SK-N-SH (cell line): Measurements from ENCODE around the gene NFIA. TPM values are rescaled to one million over a fixed set of nuclear protein-coding genes. Genes with fewer than 3 reads are reported as not detected.

Experiments
- CTCF ChIA-PET: fragments of 300-600, 350-600 bp; formaldehyde crosslinking; extraction: SDS; loops from one replicate; lab custom pipeline; 2021; lab: Yijun Ruan, JAX
- POLR2A ChIA-PET: fragments of 350-600 bp; sonication (Branson Sonifier 250); formaldehyde crosslinking; extraction: SDS; loops from one replicate; lab custom pipeline; 2020; ENCODE audit warnings: antibody characterized with exemption, inconsistent platforms; lab: Yijun Ruan, JAX
- DNase-seq: peaks from one replicate; pipeline ENCODE4 v3.0.0; 2012
- H2AFZ ChIP-seq: fragments of 200-600 bp; sonication (generic); 2 replicates; pipeline ENCODE4 v1.8.1; 2016; ENCODE audit warnings: antibody characterized with exemption, mild to moderate bottlenecking, low read depth
- H3F3A ChIP-seq: fragments of 200-600 bp; sonication (generic); replicated peaks from 2 replicates; pipeline ENCODE3; 2016; ENCODE audit warnings: antibody characterized with exemption, mild to moderate bottlenecking; ENCODE audit not compliant: insufficient read depth
- H3K27ac ChIP-seq, 2 experiments: fragments of 200-500 bp in 1 of 2; fragments of 200-600 bp in 1 of 2; sonication (Bioruptor generic) in 1 of 2; sonication (generic), shearing (Covaris generic) in 1 of 2; 2 replicates each; pipeline versions ENCODE4 v1.5.1 to v1.6.1; 2014 to 2016; ENCODE audit warnings: low read depth in 2 of 2, inconsistent platforms in 1 of 2, low read length in 1 of 2, mild to moderate bottlenecking in 1 of 2, mixed read lengths in 1 of 2
- H3K27me3 ChIP-seq: fragments of 200-600 bp; sonication (generic), shearing (Covaris generic); 2 replicates; pipeline ENCODE4 v1.6.1; 2016; ENCODE audit warnings: mixed run types; ENCODE audit not compliant: insufficient read depth
- H3K36me3 ChIP-seq, 2 experiments: fragments of 200-500 bp in 1 of 2; fragments of 200-600 bp in 1 of 2; sonication (Bioruptor generic) in 1 of 2; sonication (generic) in 1 of 2; replicated peaks in 1 of 2; 2 replicates each; pipeline versions ENCODE3 to v1.5.1; 2014 to 2016; ENCODE audit warnings: low read length in 1 of 2, mild to moderate bottlenecking in 1 of 2; ENCODE audit not compliant: insufficient read depth in 2 of 2, control insufficient read depth in 1 of 2
- H3K4me1 ChIP-seq, 2 experiments: fragments of 200-500 bp in 1 of 2; fragments of 200-600 bp in 1 of 2; sonication (Bioruptor generic) in 1 of 2; sonication (generic), shearing (Covaris generic) in 1 of 2; 2 replicates each; pipeline versions ENCODE4 v1.5.1 to v1.6.1; 2014 to 2016; ENCODE audit warnings: low read depth in 1 of 2, low read length in 1 of 2, mixed run types in 1 of 2; ENCODE audit not compliant: insufficient read depth in 2 of 2, control insufficient read depth in 1 of 2
- H3K4me2 ChIP-seq: fragments of 200-600 bp; sonication (generic), shearing (Covaris generic); 2 replicates; pipeline ENCODE4 v1.6.1; 2017; ENCODE audit warnings: mixed run types
- H3K4me3 ChIP-seq, 2 experiments: fragments of 200-500 bp in 1 of 2; fragments of 200-600 bp in 1 of 2; sonication (Bioruptor generic) in 1 of 2; sonication (generic), shearing (Covaris generic) in 1 of 2; 2 replicates each; pipeline versions ENCODE4 v1.5.1 to v1.8.1; 2014 to 2016; ENCODE audit warnings: low read depth in 2 of 2, inconsistent platforms in 1 of 2, low read length in 1 of 2, mild to moderate bottlenecking in 1 of 2, mixed read lengths in 1 of 2, moderate library complexity in 1 of 2
- H3K79me2 ChIP-seq: fragments of 200-600 bp; sonication (generic); 2 replicates; pipeline ENCODE4 v1.8.1; 2017; ENCODE audit warnings: mild to moderate bottlenecking; ENCODE audit not compliant: insufficient read depth
- H3K9ac ChIP-seq: fragments of 200-600 bp; sonication (generic); 2 replicates; pipeline ENCODE4 v1.6.1; 2017; ENCODE audit warnings: mixed run types
- H3K9me2 ChIP-seq: fragments of 200-600 bp; sonication (generic); 2 replicates; pipeline ENCODE4 v1.6.1; 2017; ENCODE audit warnings: mixed run types
- H3K9me3 ChIP-seq: fragments of 200-600 bp; sonication (generic); 2 replicates; pipeline ENCODE4 v1.6.1; 2017; ENCODE audit warnings: mixed run types, mild to moderate bottlenecking, moderate library complexity
- H4K20me1 ChIP-seq: fragments of 200-600 bp; sonication (generic); 2 replicates; pipeline ENCODE4 v1.6.1; 2017; ENCODE audit warnings: mild to moderate bottlenecking, mixed run types; ENCODE audit not compliant: insufficient read depth
- ELF1 ChIP-seq: IDR thresholded peaks from 2 replicates; pipeline ENCODE4 v1.4.0; 2012
- MEF2A ChIP-seq: IDR thresholded peaks from 2 replicates; pipeline ENCODE4 v1.4.0; 2012; ENCODE audit warnings: low read depth, borderline replicate concordance
- NRF1 ChIP-seq: IDR thresholded peaks from 2 replicates; pipeline ENCODE4 v1.6.1; 2012; ENCODE audit warnings: low read depth, mild to moderate bottlenecking, low read length
- PBX3 ChIP-seq: IDR thresholded peaks from 2 replicates; pipeline ENCODE4; 2012
- POLR2AphosphoS5 ChIP-seq: IDR thresholded peaks from 2 replicates; pipeline ENCODE4 v1.6.1; 2012; ENCODE audit warnings: low read depth, low read length
- RCOR1 ChIP-seq: fragments of 150-350 bp; IDR thresholded peaks from 2 replicates; pipeline ENCODE4 v1.6.1; 2017; ENCODE audit warnings: antibody characterized with exemption, low read length
- SMC3 ChIP-seq: IDR thresholded peaks from 2 replicates; pipeline ENCODE4 v1.6.1; 2012; ENCODE audit warnings: low read depth, low read length, improper control_type of control experiment
- TEAD4 ChIP-seq: IDR thresholded peaks from 2 replicates; pipeline ENCODE4 v1.4.0; 2012; ENCODE audit warnings: mild to moderate bottlenecking, borderline replicate concordance; ENCODE audit not compliant: insufficient read depth
- ZBTB33 ChIP-seq: IDR thresholded peaks from 2 replicates; pipeline ENCODE4 v1.4.0; 2012; ENCODE audit warnings: low read depth, borderline replicate concordance
- WGBS: methylation state at CpG from one replicate; pipeline ENCODE4 v1.1.6; 2017; ENCODE audit warnings: low lambda C conversion rate; 5-methylcytosine and 5-hydroxymethylcytosine counted together
- polyA plus RNA-seq, 3 experiments: library from polyadenylated mRNA; depleted of rRNA; stranded (reverse); fragments of >200 nt; gene quantifications; 2 replicates each; pipeline ENCODE4 v1.2.3, GENCODE V29; 2012
- TF ChIP-seq, protein P1 (sequence below): IDR thresholded peaks from 2 replicates; pipeline ENCODE4 v1.4.0; 2012; ENCODE audit warnings: low read depth
- TF ChIP-seq, protein P2 (sequence below): fragments of 150-350 bp; IDR thresholded peaks from 2 replicates; pipeline ENCODE4 v1.6.1; 2016; ENCODE audit warnings: mild to moderate bottlenecking, low read depth, low read length
- TF ChIP-seq, protein P3 (sequence below): fragments of 150-350 bp; IDR thresholded peaks from 2 replicates; pipeline ENCODE4 v1.6.1; 2017; ENCODE audit warnings: antibody characterized with exemption, low read length, low read depth, borderline replicate concordance
- TF ChIP-seq, protein P4 (sequence below): IDR thresholded peaks from 2 replicates; pipeline ENCODE4 v1.4.0; 2012; ENCODE audit warnings: low read depth, borderline replicate concordance

NFIA gene
- polyA plus RNA-seq, 1 of the 3 experiments (the other 2 are of a cell fraction) = 3.3 TPM

DNA sequence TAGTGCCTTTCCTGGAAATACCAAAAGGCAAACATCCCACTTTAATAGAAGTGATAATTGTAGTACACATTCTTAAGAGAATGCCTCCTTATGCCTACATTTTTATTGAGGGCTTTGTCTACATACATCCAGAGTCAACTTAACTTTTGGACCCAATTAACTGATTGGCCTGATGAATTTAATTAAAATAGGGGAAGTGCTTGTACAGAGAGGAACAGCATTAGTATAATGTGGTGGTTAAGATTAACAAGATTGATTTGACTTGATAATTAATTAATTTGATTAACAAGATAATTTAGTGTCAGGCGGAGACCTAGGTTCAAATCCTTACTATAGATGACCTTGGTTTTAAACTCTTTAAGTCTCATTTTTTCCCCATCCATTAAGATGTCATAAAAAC, 111.4 kb downstream of the NFIA start:
- no peak overlapping the region for H3K9ac ChIP-seq
- CTCF ChIA-PET = no interaction called here
- no peak overlapping the region for H3K27ac ChIP-seq
- no peak for TF ChIP-seq ELF1
- no peak for TF ChIP-seq MEF2A
- no peak for TF ChIP-seq ZBTB33
- TF ChIP-seq, protein P1, sequence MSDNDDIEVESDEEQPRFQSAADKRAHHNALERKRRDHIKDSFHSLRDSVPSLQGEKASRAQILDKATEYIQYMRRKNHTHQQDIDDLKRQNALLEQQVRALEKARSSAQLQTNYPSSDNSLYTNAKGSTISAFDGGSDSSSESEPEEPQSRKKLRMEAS = no peak
- TF ChIP-seq PBX3 = no peak
- TF ChIP-seq RCOR1 = no peak
- TF ChIP-seq POLR2AphosphoS5 = no peak
- TF ChIP-seq SMC3 = no peak
- TF ChIP-seq TEAD4 = no peak
- TF ChIP-seq, protein P2, sequence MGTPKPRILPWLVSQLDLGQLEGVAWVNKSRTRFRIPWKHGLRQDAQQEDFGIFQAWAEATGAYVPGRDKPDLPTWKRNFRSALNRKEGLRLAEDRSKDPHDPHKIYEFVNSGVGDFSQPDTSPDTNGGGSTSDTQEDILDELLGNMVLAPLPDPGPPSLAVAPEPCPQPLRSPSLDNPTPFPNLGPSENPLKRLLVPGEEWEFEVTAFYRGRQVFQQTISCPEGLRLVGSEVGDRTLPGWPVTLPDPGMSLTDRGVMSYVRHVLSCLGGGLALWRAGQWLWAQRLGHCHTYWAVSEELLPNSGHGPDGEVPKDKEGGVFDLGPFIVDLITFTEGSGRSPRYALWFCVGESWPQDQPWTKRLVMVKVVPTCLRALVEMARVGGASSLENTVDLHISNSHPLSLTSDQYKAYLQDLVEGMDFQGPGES = no peak
- TF ChIP-seq, protein P3, sequence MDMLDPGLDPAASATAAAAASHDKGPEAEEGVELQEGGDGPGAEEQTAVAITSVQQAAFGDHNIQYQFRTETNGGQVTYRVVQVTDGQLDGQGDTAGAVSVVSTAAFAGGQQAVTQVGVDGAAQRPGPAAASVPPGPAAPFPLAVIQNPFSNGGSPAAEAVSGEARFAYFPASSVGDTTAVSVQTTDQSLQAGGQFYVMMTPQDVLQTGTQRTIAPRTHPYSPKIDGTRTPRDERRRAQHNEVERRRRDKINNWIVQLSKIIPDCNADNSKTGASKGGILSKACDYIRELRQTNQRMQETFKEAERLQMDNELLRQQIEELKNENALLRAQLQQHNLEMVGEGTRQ = no peak
- no peak for TF ChIP-seq NRF1
- TF ChIP-seq, protein P4, sequence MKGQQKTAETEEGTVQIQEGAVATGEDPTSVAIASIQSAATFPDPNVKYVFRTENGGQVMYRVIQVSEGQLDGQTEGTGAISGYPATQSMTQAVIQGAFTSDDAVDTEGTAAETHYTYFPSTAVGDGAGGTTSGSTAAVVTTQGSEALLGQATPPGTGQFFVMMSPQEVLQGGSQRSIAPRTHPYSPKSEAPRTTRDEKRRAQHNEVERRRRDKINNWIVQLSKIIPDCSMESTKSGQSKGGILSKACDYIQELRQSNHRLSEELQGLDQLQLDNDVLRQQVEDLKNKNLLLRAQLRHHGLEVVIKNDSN = no peak
- H3F3A ChIP-seq = no peaks in the 10 kb centered on the region
- POLR2A ChIA-PET = no interaction called here
- H3K27me3 ChIP-seq = no peaks in the 10 kb centered on the region
- peaks cover 5 to 20% of the 10 kb centered on the region in 2 experiments; a peak in 3 of 4 replicates for H3K4me1 ChIP-seq
- no peak for DNase-seq
- 52% methylated on average over 1 of the region's 1 CpG for WGBS
- H3K4me2 ChIP-seq = no peak overlapping the region
- H3K36me3 ChIP-seq = no peaks in the 10 kb centered on the region
- no peaks in the 10 kb centered on the region for H4K20me1 ChIP-seq
- H3K79me2 ChIP-seq = no peaks in the 10 kb centered on the region
- H2AFZ ChIP-seq = no peak overlapping the region
- H3K9me2 ChIP-seq = no peaks in the 10 kb centered on the region
- H3K4me3 ChIP-seq = no peak overlapping the region
- no peaks in the 10 kb centered on the region for H3K9me3 ChIP-seq
